Measurements from ENCODE around the gene CYB561D1. TPM values are rescaled to one million over a fixed set of nuclear protein-coding genes. Genes with fewer than 3 reads are reported as not detected.
A peak's percentile ranks its signal among the peaks of the same experiment; 100 is the strongest.

Gene CYB561D1
- total RNA-seq, 1 donor from 2014 or later: 10.8 TPM

DNA sequence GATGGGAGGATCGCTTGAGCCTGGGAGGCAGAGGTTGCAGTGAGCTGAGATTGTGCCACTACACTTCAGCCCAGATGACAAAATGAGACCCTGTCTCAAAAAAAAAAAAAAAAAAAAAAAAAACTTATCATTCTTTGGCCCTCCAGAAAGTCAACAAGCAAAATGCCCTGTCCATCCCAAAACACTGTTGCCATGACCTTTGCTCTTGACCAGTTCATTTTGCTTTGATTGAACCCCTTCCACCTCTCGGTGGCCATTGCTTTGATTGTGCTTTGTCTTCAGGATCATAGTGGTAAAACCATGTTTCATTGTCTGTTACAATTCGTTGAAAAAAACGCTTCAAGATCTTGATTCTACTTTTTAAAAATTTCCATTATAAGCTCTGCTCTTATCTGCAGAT, 36.1 kb upstream of the CYB561D1 start:
- H3K27ac Mint-ChIP-seq (ENCODE audit: unreplicated experiment): no peak overlapping the region
- H3K36me3 Mint-ChIP-seq (ENCODE audit: low read depth): peaks cover 7% of the 10 kb centered on the region
- H3K9me3 Mint-ChIP-seq (ENCODE audit: low read depth): peaks cover 17% of the 10 kb centered on the region
- H3K27me3 Mint-ChIP-seq (ENCODE audit: low read depth): peaks cover 67% of the 10 kb centered on the region
- no peaks in the 10 kb centered on the region for H3K4me1 Mint-ChIP-seq (ENCODE audit: low read depth)
- H3K4me3 Mint-ChIP-seq (ENCODE audit: unreplicated experiment): no peak overlapping the region
- TF ChIP-seq, protein P1, sequence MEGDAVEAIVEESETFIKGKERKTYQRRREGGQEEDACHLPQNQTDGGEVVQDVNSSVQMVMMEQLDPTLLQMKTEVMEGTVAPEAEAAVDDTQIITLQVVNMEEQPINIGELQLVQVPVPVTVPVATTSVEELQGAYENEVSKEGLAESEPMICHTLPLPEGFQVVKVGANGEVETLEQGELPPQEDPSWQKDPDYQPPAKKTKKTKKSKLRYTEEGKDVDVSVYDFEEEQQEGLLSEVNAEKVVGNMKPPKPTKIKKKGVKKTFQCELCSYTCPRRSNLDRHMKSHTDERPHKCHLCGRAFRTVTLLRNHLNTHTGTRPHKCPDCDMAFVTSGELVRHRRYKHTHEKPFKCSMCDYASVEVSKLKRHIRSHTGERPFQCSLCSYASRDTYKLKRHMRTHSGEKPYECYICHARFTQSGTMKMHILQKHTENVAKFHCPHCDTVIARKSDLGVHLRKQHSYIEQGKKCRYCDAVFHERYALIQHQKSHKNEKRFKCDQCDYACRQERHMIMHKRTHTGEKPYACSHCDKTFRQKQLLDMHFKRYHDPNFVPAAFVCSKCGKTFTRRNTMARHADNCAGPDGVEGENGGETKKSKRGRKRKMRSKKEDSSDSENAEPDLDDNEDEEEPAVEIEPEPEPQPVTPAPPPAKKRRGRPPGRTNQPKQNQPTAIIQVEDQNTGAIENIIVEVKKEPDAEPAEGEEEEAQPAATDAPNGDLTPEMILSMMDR (IDR thresholded peaks at IDR 0.05): no peak
- DNase-seq (ENCODE audit: low spot score): no peak

GRCh38 chr1:109466125-109466451, 27.8 kb upstream of the CYB561D1 start:
- Mint-ChIP-seq H3K9me3 (ENCODE audit: low read depth) (no peaks in the 10 kb centered on the region), H3K27me3 (ENCODE audit: low read depth) (peaks cover 75% of the 10 kb centered on the region), H3K36me3 (ENCODE audit: low read depth) (no peaks in the 10 kb centered on the region), H3K4me1 (ENCODE audit: low read depth) (peaks cover 3% of the 10 kb centered on the region), H3K4me3 (ENCODE audit: unreplicated experiment) (peak overlapping the region; percentile 65), H3K27ac (ENCODE audit: unreplicated experiment) (no peak overlapping the region)
- TF ChIP-seq, protein P1 (IDR thresholded peaks at IDR 0.05): no peak
- DNase-seq (ENCODE audit: low spot score): no peak

- Mint-ChIP-seq H3K27ac (ENCODE audit: unreplicated experiment) (no peak within 1 kb of the TSS), H3K9me3 (ENCODE audit: low read depth) (no peaks in the 10 kb centered on the region), H3K27me3 (ENCODE audit: low read depth) (peaks cover 75% of the 10 kb centered on the region), H3K4me1 (ENCODE audit: low read depth) (peaks cover 3% of the 10 kb centered on the region), H3K36me3 (ENCODE audit: low read depth) (no peaks in the 10 kb centered on the region), H3K4me3 (ENCODE audit: unreplicated experiment) (peak within 1 kb of the TSS; percentile 65)
- DNase-seq (ENCODE audit: low spot score): no peak
- TF ChIP-seq, protein P1 (IDR thresholded peaks at IDR 0.05): no peak
These were observed 27.2 kb upstream of the CYB561D1 start, which contains the start of gene SYPL2 for GRCh38 chr1:109466452-109467300. Gene SYPL2 (plus strand): TSS chr1:109466546. CDS start chr1:109466844, 298 bp downstream.

- TF ChIP-seq, protein P1 (IDR thresholded peaks at IDR 0.05): no peak
- Mint-ChIP-seq H3K9me3 (ENCODE audit: low read depth) (no peaks in the 10 kb centered on the region), H3K4me1 (ENCODE audit: low read depth) (peaks cover 3% of the 10 kb centered on the region), H3K4me3 (ENCODE audit: unreplicated experiment) (peak overlapping the region; percentile 33), H3K36me3 (ENCODE audit: low read depth) (no peaks in the 10 kb centered on the region), H3K27ac (ENCODE audit: unreplicated experiment) (no peak overlapping the region), H3K27me3 (ENCODE audit: low read depth) (peaks cover 72% of the 10 kb centered on the region)
- DNase-seq (ENCODE audit: low spot score): no peak
These were observed 26.6 kb upstream of the CYB561D1 start for GRCh38 chr1:109467301-109467777.

GRCh38 chr1:109468061-109468460, 25.8 kb upstream of the CYB561D1 start:
- Mint-ChIP-seq H3K36me3 (ENCODE audit: low read depth) (no peaks in the 10 kb centered on the region), H3K27ac (ENCODE audit: unreplicated experiment) (no peak overlapping the region), H3K9me3 (ENCODE audit: low read depth) (no peaks in the 10 kb centered on the region), H3K4me3 (ENCODE audit: unreplicated experiment) (no peak overlapping the region), H3K27me3 (ENCODE audit: low read depth) (peaks cover 70% of the 10 kb centered on the region), H3K4me1 (ENCODE audit: low read depth) (peaks cover 3% of the 10 kb centered on the region)
- TF ChIP-seq, protein P1 (IDR thresholded peaks at IDR 0.05): no peak
- no peak for DNase-seq (ENCODE audit: low spot score)
